Right lung (tissue), 5 donors: Measurements from ENCODE around the gene ZYG11A. TPM values are rescaled to one million over a fixed set of nuclear protein-coding genes. Genes with fewer than 3 reads are reported as not detected.

Experiments used
- DNase-seq, 2 donors: peaks; one replicate each; pipeline ENCODE4 v3.0.0-alpha.2; 2013
- polyA plus RNA-seq, 5 donors: library from polyadenylated mRNA; unstranded; fragments of 120-200 nt; gene quantifications; one replicate each; pipeline versions ENCODE4 v1.2.1 to v1.2.3, GENCODE V29; 2013; ENCODE audit warnings: inconsistent platforms in 1 of 5, low replicate concordance in 1 of 5; ENCODE audit not compliant: insufficient read length in 5 of 5, insufficient read depth in 1 of 5

ZYG11A gene
- polyA plus RNA-seq, 5 donors, result 0.10 to 0.16 (median 0.14) TPM

- no peak for DNase-seq
Observed at GRCh38 chr1:52917581-52917980, 75.0 kb downstream of the ZYG11A start.

- no peak for DNase-seq
Observed at GRCh38 chr1:52918201-52918600, 75.6 kb downstream of the ZYG11A start.

- DNase-seq, result no peak
Observed at GRCh38 chr1:52919051-52919722, 76.6 kb downstream of the ZYG11A start.

GRCh38 chr1:52919723-52920483, 77.3 kb downstream of the ZYG11A start:
- DNase-seq, result no peak

- peak; percentile 11 to 26 for DNase-seq
Observed at GRCh38 chr1:52920791-52921291, 78.3 kb downstream of the ZYG11A start.

GRCh38 chr1:52925571-52926005, 83.0 kb downstream of the ZYG11A start:
- DNase-seq, result peak in 1 of 2 donors; percentile 16

GRCh38 chr1:52926864-52927211, 84.3 kb downstream of the ZYG11A start:
- DNase-seq, result no peak

- peak; percentile 62 to 71 for DNase-seq
Observed at GRCh38 chr1:52927212-52928014, 84.9 kb downstream of the ZYG11A start, which contains the start of gene SCP2. Gene SCP2 (plus strand): TSS chr1:52927276. CDS start chr1:52927397, 121 bp downstream.

- no peak for DNase-seq
Observed at GRCh38 chr1:52928015-52928404, 85.5 kb downstream of the ZYG11A start.

- DNase-seq, result no peak
Observed at GRCh38 chr1:52929019-52929418, 86.5 kb downstream of the ZYG11A start.

GRCh38 chr1:52937433-52938182, 95.0 kb downstream of the ZYG11A start:
- DNase-seq, result no peak

GRCh38 chr1:52938183-52938451, 95.6 kb downstream of the ZYG11A start:
- no peak for DNase-seq

- DNase-seq, result no peak
Observed at GRCh38 chr1:52943876-52944416, 101.4 kb downstream of the ZYG11A start.

GRCh38 chr1:52944566-52944965, 102.0 kb downstream of the ZYG11A start:
- no peak for DNase-seq

Other genes with a start within 250 kb of the ZYG11A start
- gene GPX7, start 240.4 kb upstream of the ZYG11A start, polyA plus RNA-seq, result 100 to 1,000 TPM in 1 of 5 donors, 10 to 100 TPM in 4; 71.9 to 104 (median 83.7) TPM
- 1 to 10 TPM in 2 of 5 donors, under 1 TPM in 3; 0.63 to 1.1 (median 0.76) TPM for gene SHISAL2A, start 209.6 kb upstream of the ZYG11A start, polyA plus RNA-seq
- 10 to 100 TPM; 10.2 to 14.0 (median 12.2) TPM for gene COA7, start 144.4 kb upstream of the ZYG11A start, polyA plus RNA-seq
- 10 to 100 TPM; 20.7 to 28.2 (median 25.0) TPM for gene ZYG11B, start 116.3 kb upstream of the ZYG11A start, polyA plus RNA-seq
- 100 to 1,000 TPM; 107 to 184 (median 137) TPM for gene ECHDC2, start 79.0 kb downstream of the ZYG11A start, polyA plus RNA-seq
- 100 to 1,000 TPM; 133 to 168 (median 157) TPM for gene SCP2, start 84.5 kb downstream of the ZYG11A start, polyA plus RNA-seq
- gene PODN, start 219.5 kb downstream of the ZYG11A start, polyA plus RNA-seq, result 10 to 100 TPM; 10.4 to 14.0 (median 11.2) TPM